ENCODE measurements around the gene SMPD1. TPM values are rescaled to one million over a fixed set of nuclear protein-coding genes. Genes with fewer than 3 reads are reported as not detected.

The SMPD1 gene
- total and polyA plus RNA-seq, 9 of the 15 experiments (the other 6 are each of a cell fraction or from before 2014, with no cell fraction given): 0.90 to 9.9 (median 5.2) TPM

DNA sequence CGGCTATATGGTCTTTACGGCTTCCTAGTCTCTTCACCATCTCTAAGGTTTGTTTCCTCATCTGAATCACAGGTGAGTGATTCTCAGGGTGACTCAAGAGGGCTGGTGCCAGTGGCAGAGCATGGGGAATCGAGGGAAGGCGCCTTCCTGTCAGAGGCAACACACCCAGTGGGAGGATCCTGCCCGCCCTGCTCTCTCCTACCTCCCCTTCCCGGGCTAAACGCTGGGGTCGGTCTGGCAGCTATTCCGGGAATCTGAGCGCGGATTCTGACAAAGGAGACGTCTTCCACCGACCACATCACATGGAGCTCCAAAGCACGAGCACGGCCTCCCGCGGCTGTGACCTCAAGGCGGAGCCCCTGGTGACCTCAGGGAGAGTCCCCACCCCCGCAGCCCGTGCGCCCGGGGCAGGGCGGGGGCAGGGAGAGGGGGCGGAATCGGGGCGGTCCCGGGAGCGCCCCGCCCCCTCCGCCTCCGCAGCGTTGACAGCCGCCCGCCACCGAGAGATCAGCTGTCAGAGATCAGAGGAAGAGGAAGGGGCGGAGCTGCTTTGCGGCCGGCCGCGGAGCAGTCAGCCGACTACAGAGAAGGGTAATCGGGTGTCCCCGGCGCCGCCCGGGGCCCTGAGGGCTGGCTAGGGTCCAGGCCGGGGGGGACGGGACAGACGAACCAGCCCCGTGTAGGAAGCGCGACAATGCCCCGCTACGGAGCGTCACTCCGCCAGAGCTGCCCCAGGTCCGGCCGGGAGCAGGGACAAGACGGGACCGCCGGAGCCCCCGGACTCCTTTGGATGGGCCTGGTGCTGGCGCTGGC lies at the start of gene SMPD1 (continued):
- TF ChIP-seq ZNF639 (CRISPR knock-in tag; conservative IDR thresholded peaks at IDR 0.05 in 1 of 2, IDR thresholded peaks at IDR 0.05 in 1 of 2) (peak in 1 of 2 experiments; percentile 80; a peak in 1 of 4 replicates), ATF7 (IDR thresholded peaks at IDR 0.05) (peak; percentile 80), RAD51 (IDR thresholded peaks at IDR 0.05; ENCODE audit: borderline replicate concordance, low read depth) (0 out of 2 replicates have a peak, but pooled peaks have one; percentile 24), LCOR (CRISPR knock-in tag; IDR thresholded peaks at IDR 0.05) (peak; percentile 78), ZNF318 (IDR thresholded peaks at IDR 0.05; ENCODE audit: borderline replicate concordance in 1 of 2, low read depth in 1 of 2) (peak in 1 of 2 experiments; percentile 37; a peak in 1 of 4 replicates), PREB (CRISPR knock-in tag; IDR thresholded peaks at IDR 0.05) (no peak), ZSCAN29 (IDR thresholded peaks at IDR 0.05) (no peak), NFE2 (IDR thresholded peaks at IDR 0.05; ENCODE audit: low read depth) (0 out of 2 replicates have a peak, but pooled peaks have one; percentile 4), PHF8 (IDR thresholded peaks at IDR 0.05; ENCODE audit: borderline replicate concordance, low read length) (peak; percentile 72; the same call in 1 of the 2 replicates), BRD9 (IDR thresholded peaks at IDR 0.05; ENCODE audit: low read depth, partially characterized antibody) (no peak), RBFOX2 (IDR thresholded peaks at IDR 0.05; ENCODE audit: low read depth, low read length) (peak; percentile 79), KHSRP (IDR thresholded peaks at IDR 0.05) (no peak), ZNF586 (CRISPR knock-in tag; conservative IDR thresholded peaks at IDR 0.05) (no peak), SPI1 (IDR thresholded peaks at IDR 0.05; ENCODE audit: borderline replicate concordance, low read depth, low read length) (peak; percentile 85)

Data from K562 (cell line).